ENCODE measurements around the gene GAS6. TPM values are rescaled to one million over a fixed set of nuclear protein-coding genes. Genes with fewer than 3 reads are reported as not detected.

Gene GAS6
- total and polyA plus RNA-seq, 2 donors (not counting 3 experiments of a cell fraction or from before 2014, with no cell fraction given), result 69.2 to 109 TPM

GRCh38 chr13:113848020-113848419 is 15.9 kb downstream of the GAS6 start:
- no peaks in the 10 kb centered on the region for H3K4me1 ChIP-seq (ENCODE audit: control insufficient read depth, extremely low read depth, insufficient read depth, low read length)
- no peaks in the 10 kb centered on the region for H3K79me2 ChIP-seq (ENCODE audit: control insufficient read depth, insufficient read depth, low read length)
- H4K20me1 ChIP-seq (replicated peaks; ENCODE audit: control insufficient read depth, extremely low read depth, insufficient read depth, low read length), result no peaks in the 10 kb centered on the region
- dilution Hi-C loops (cut with MboI; ENCODE audit: extremely low pct_ligation_motif_present, low sequenced_read_pairs) (no loop called here), intact Hi-C loops (cut with micrococcal nuclease) (no loop called here)
- H3K36me3 ChIP-seq (ENCODE audit: control insufficient read depth in 2 of 2, extremely low read depth in 1 of 2, insufficient read depth in 2 of 2, low read length in 2 of 2), result peaks cover 0 to 11% of the 10 kb centered on the region in 2 experiments
- no peak overlapping the region for H3K4me3 ChIP-seq (replicated peaks in 1 of 3; ENCODE audit: insufficient read depth in 1 of 3, low read depth in 1 of 3, low read length in 3 of 3)
- DNase-seq (ENCODE audit: low read depth, low spot score) (no peak), FAIRE-seq (no peak)
- no peak for TF ChIP-seq CTCF (IDR thresholded peaks at IDR 0.05; ENCODE audit: extremely low read depth in 1 of 2, insufficient read depth in 1 of 2, low read depth in 1 of 2, low read length in 2 of 2)
- TF ChIP-seq GATA2 (IDR thresholded peaks at IDR 0.05; ENCODE audit: insufficient read depth, insufficient read length, low read depth, low read length), result no peak
- no peak for TF ChIP-seq EZH2 (IDR thresholded peaks at IDR 0.05; ENCODE audit: borderline replicate concordance, low read depth, low read length, severe bottlenecking)
- TF ChIP-seq MAX (IDR thresholded peaks at IDR 0.05; ENCODE audit: insufficient read depth, insufficient read length), result no peak
- no peak for TF ChIP-seq MYC (IDR thresholded peaks at IDR 0.05; ENCODE audit: low read depth, low read length)
- TF ChIP-seq POLR2AphosphoS5 (IDR thresholded peaks at IDR 0.05; ENCODE audit: insufficient read depth, low read depth, low read length), result no peak
- no peak for TF ChIP-seq JUN (IDR thresholded peaks at IDR 0.05; ENCODE audit: borderline replicate concordance, insufficient read depth, insufficient read length, low read depth)
- no peak for TF ChIP-seq FOS (IDR thresholded peaks at IDR 0.05; ENCODE audit: borderline replicate concordance, insufficient read depth, low read length)
- no peak for TF ChIP-seq POLR2A (IDR thresholded peaks at IDR 0.05; ENCODE audit: low read depth, low read length)
- H3K9ac ChIP-seq (replicated peaks; ENCODE audit: extremely low read depth, insufficient read depth, low read length), result no peak overlapping the region
- H3K27ac ChIP-seq (ENCODE audit: insufficient read depth, low read depth, low read length), result no peak overlapping the region
- no TSS peak for BruUV-seq (replicated peaks)
- CTCF ChIA-PET, result no interaction called here
- POLR2A ChIA-PET, result no interaction called here
- no peaks in the 10 kb centered on the region for H3K9me3 ChIP-seq (replicated peaks; ENCODE audit: control insufficient read depth, insufficient read depth, low read length)
- H3K27me3 ChIP-seq (ENCODE audit: control insufficient read depth in 2 of 2, insufficient read depth in 2 of 2, low read length in 2 of 2), result no peaks in the 10 kb centered on the region
- H3K9me1 ChIP-seq (replicated peaks; ENCODE audit: control insufficient read depth, extremely low read depth, insufficient read depth, low read length), result no peaks in the 10 kb centered on the region
- H3K4me2 ChIP-seq (ENCODE audit: insufficient read depth, low read length), result no peak overlapping the region
- no peak overlapping the region for H2AFZ ChIP-seq (ENCODE audit: low read depth, low read length)

Data from endothelial cell of umbilical vein (primary cell).